CD14-positive monocyte (primary cell): ENCODE results near the gene TPST1. TPM values are rescaled to one million over a fixed set of nuclear protein-coding genes. Genes with fewer than 3 reads are reported as not detected.

Source experiments
- DNase-seq, 3 donors: peaks; one replicate each; pipeline ENCODE4 v3.0.0-alpha.2; 2011 to 2022
- H2AFZ ChIP-seq: 2 replicates; pipeline ENCODE4 v1.6.0; 2012; ENCODE audit warnings: mild to moderate bottlenecking, low read depth, low read length, inconsistent platforms; ENCODE audit not compliant: insufficient read depth, poor library complexity, severe bottlenecking
- H3K27ac ChIP-seq, 2 donors: 1 replicate in 1 of 2; 2 replicates in 1 of 2; pipeline ENCODE4 v1.5.1; 2012 to 2013; ENCODE audit warnings: low read length in 2 of 2, control low read depth in 1 of 2, inconsistent platforms in 1 of 2, low read depth in 1 of 2, mild to moderate bottlenecking in 1 of 2
- H3K27me3 ChIP-seq, 2 donors: one replicate each; pipeline versions ENCODE4 v1.6.0 to v1.6.1; 2011 to 2013; ENCODE audit warnings: low read length in 2 of 2; ENCODE audit not compliant: control insufficient read depth in 2 of 2, insufficient read depth in 2 of 2
- H3K36me3 ChIP-seq, 2 donors: replicated peaks in 1 of 2; 1 replicate in 1 of 2; 2 replicates in 1 of 2; pipeline versions ENCODE4 v1.5.1 to v1.6.1; 2012 to 2013; ENCODE audit warnings: low read length in 2 of 2, control low read depth in 1 of 2, inconsistent platforms in 1 of 2, mild to moderate bottlenecking in 1 of 2; ENCODE audit not compliant: insufficient read depth in 2 of 2, control insufficient read depth in 1 of 2
- H3K4me1 ChIP-seq, 2 donors: 1 replicate in 1 of 2; 2 replicates in 1 of 2; pipeline versions ENCODE4 v1.5.1 to v1.6.1; 2012 to 2013; ENCODE audit warnings: low read length in 2 of 2, control low read depth in 1 of 2, inconsistent platforms in 1 of 2, mild to moderate bottlenecking in 1 of 2, moderate library complexity in 1 of 2; ENCODE audit not compliant: insufficient read depth in 2 of 2, control insufficient read depth in 1 of 2
- H3K4me2 ChIP-seq: replicated peaks from 2 replicates; pipeline ENCODE3; 2012; ENCODE audit warnings: low read length, moderate library complexity, mild to moderate bottlenecking; ENCODE audit not compliant: poor library complexity, severe bottlenecking; ENCODE audit errors: extremely low read depth
- H3K4me3 ChIP-seq, 3 experiments: fragments of 200-600 bp in 1 of 3; sonication (generic) in 1 of 3; replicated peaks in 1 of 3; 1 replicate in 2 of 3; 2 replicates in 1 of 3; pipeline ENCODE4 v1.5.1; 2011 to 2013; ENCODE audit warnings: low read length in 3 of 3, mild to moderate bottlenecking in 3 of 3, control low read depth in 2 of 3, low read depth in 2 of 3, inconsistent platforms in 1 of 3, moderate library complexity in 1 of 3
- H3K79me2 ChIP-seq: 2 replicates; pipeline ENCODE4 v1.6.0; 2012; ENCODE audit warnings: mild to moderate bottlenecking, control low read depth, inconsistent platforms, low read length, moderate library complexity; ENCODE audit not compliant: insufficient read depth
- H3K9ac ChIP-seq: 2 replicates; pipeline ENCODE4 v1.6.0; 2017; ENCODE audit warnings: low read length, mild to moderate bottlenecking; ENCODE audit not compliant: insufficient read depth, poor library complexity, severe bottlenecking
- H3K9me3 ChIP-seq, 2 donors: replicated peaks in 1 of 2; 1 replicate in 1 of 2; 2 replicates in 1 of 2; pipeline versions ENCODE4 v1.5.1 to v1.6.1; 2012 to 2013; ENCODE audit warnings: low read length in 2 of 2, control low read depth in 1 of 2; ENCODE audit not compliant: control insufficient read depth in 1 of 2, insufficient read depth in 1 of 2
- H4K20me1 ChIP-seq: 2 replicates; pipeline ENCODE4 v1.6.0; 2012; ENCODE audit warnings: mild to moderate bottlenecking, low read length, control low read depth, moderate library complexity; ENCODE audit not compliant: insufficient read depth
- H3K27ac Mint-ChIP-seq, 7 donors: one replicate each; pipeline ENCODE4 v1.8.0; 2020; ENCODE audit warnings: mild to moderate bottlenecking in 7 of 7, mixed read lengths in 7 of 7, moderate library complexity in 6 of 7, inconsistent platforms in 2 of 7
- H3K27me3 Mint-ChIP-seq, 3 donors: one replicate each; pipeline ENCODE4 v1.8.0; 2021 to 2022; ENCODE audit warnings: low read depth in 3 of 3, mild to moderate bottlenecking in 3 of 3, mixed read lengths in 3 of 3, moderate library complexity in 3 of 3, inconsistent platforms in 1 of 3
- H3K36me3 Mint-ChIP-seq, 2 donors: one replicate each; pipeline ENCODE4 v1.8.0; 2020; ENCODE audit warnings: mixed read lengths in 2 of 2, inconsistent platforms in 1 of 2, mild to moderate bottlenecking in 1 of 2
- H3K4me1 Mint-ChIP-seq: one replicate; pipeline ENCODE4 v1.8.0; 2020; ENCODE audit warnings: mild to moderate bottlenecking, mixed read lengths
- H3K4me3 Mint-ChIP-seq, 2 donors: one replicate each; pipeline ENCODE4 v1.8.0; 2020; ENCODE audit warnings: mild to moderate bottlenecking in 2 of 2, mixed read lengths in 2 of 2, moderate library complexity in 1 of 2
- H3K9me3 Mint-ChIP-seq, 7 donors: one replicate each; pipeline ENCODE4 v1.8.0; 2020 to 2022; ENCODE audit warnings: mixed read lengths in 7 of 7, mild to moderate bottlenecking in 6 of 7, moderate library complexity in 6 of 7, inconsistent platforms in 2 of 7
- WGBS: methylation state at CpG from one replicate; pipeline ENCODE4 v1.1.5; 2013; ENCODE audit warnings: missing lambda C conversion rate; ENCODE audit not compliant: insufficient coverage; 5-methylcytosine and 5-hydroxymethylcytosine counted together
- intact Hi-C, 2 donors: fragments of 100-400 bp; cut with micrococcal nuclease; formaldehyde crosslinking; loops; one replicate each; pipeline versions ENCODE4 v1.15.0 to v1.15.1; 2023
- polyA plus RNA-seq, 3 donors: library from polyadenylated mRNA; depleted of rRNA in 1 of 3; unstranded in 2 of 3; stranded (reverse) in 1 of 3; fragments of 300-500 nt in 2 of 3; fragments of >200 nt in 1 of 3; fragmentation: Illumina TruSeq in 2 of 3; gene quantifications; 1 replicate in 2 of 3; 2 replicates in 1 of 3; pipeline ENCODE4 v1.2.3, GENCODE V29; 2012 to 2021
- TF ChIP-seq, protein P1 (sequence below): fragments of 200-600 bp; IDR thresholded peaks from one replicate; pipeline ENCODE4 v1.8.0; 2022; ENCODE audit warnings: antibody characterized with exemption, mild to moderate bottlenecking

The TPST1 gene
- polyA plus RNA-seq, 3 donors: 0.54 to 4.8 (median 4.2) TPM

DNA sequence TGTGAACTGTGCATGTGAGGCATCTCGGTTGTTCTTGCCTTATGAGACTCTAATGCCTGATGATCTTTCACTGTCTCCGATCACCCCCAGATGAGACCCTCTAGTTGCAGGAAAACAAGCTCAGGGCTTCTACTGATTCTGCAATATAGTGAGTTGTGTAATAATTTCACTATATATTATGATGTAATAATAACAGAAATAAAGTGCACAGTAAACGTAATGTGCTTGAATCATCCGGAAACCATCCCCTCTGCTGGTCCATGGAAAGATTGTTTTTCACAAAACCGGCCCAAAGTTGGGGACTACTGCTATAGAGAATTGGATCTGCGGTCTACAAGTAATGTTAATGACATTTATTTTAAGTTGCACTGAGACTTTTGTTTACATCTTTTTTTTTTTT is 126.7 kb downstream of the TPST1 start:
- H3K27ac ChIP-seq: no peak overlapping the region
- no peak overlapping the region for H3K4me2 ChIP-seq
- WGBS: no CpG with 5 or more reads among the region's 6 CpGs
- H3K36me3 Mint-ChIP-seq: peaks cover 0 to 1% of the 10 kb centered on the region in 2 donors
- peaks cover 7 to 11% of the 10 kb centered on the region in 2 donors for H3K9me3 ChIP-seq
- TF ChIP-seq, protein P1, sequence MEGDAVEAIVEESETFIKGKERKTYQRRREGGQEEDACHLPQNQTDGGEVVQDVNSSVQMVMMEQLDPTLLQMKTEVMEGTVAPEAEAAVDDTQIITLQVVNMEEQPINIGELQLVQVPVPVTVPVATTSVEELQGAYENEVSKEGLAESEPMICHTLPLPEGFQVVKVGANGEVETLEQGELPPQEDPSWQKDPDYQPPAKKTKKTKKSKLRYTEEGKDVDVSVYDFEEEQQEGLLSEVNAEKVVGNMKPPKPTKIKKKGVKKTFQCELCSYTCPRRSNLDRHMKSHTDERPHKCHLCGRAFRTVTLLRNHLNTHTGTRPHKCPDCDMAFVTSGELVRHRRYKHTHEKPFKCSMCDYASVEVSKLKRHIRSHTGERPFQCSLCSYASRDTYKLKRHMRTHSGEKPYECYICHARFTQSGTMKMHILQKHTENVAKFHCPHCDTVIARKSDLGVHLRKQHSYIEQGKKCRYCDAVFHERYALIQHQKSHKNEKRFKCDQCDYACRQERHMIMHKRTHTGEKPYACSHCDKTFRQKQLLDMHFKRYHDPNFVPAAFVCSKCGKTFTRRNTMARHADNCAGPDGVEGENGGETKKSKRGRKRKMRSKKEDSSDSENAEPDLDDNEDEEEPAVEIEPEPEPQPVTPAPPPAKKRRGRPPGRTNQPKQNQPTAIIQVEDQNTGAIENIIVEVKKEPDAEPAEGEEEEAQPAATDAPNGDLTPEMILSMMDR: no peak
- no peak overlapping the region for H2AFZ ChIP-seq
- peaks cover 10% of the 10 kb centered on the region for H3K4me1 Mint-ChIP-seq
- no peaks in the 10 kb centered on the region for H3K27me3 ChIP-seq
- H3K4me3 Mint-ChIP-seq: no peak overlapping the region
- intact Hi-C loops: no loop called here
- no peaks in the 10 kb centered on the region for H4K20me1 ChIP-seq
- DNase-seq: peak in 1 of 3 donors; percentile 9
- H3K9me3 Mint-ChIP-seq: peaks cover 5 to 20% (median 16%) of the 10 kb centered on the region in 7 donors
- no peaks in the 10 kb centered on the region for H3K36me3 ChIP-seq
- no peak overlapping the region for H3K27ac Mint-ChIP-seq
- peaks cover 0 to 9% of the 10 kb centered on the region in 2 donors for H3K4me1 ChIP-seq
- H3K27me3 Mint-ChIP-seq: peaks cover 0 to 2% (median 2%) of the 10 kb centered on the region in 3 donors
- H3K4me3 ChIP-seq: no peak overlapping the region
- H3K9ac ChIP-seq: no peak overlapping the region
- H3K79me2 ChIP-seq: no peaks in the 10 kb centered on the region

DNA sequence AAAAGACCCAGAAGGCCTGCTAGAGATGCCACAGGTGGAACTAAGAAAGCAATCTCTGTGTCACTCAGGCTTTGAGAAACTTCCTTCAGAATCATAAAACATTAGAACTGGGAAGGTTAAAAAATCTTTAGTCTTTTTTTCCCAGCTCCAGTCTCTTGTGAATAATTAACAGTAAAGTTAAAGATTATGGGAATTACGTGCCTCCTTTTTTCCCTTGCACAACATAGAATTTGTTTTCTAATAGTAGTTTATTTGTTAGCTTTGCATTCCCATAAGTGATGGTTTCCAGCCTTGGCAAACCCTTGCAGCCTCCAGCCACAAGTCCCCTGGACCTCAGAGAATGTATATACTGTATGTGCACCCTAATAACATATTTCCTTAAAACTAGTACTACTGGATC is 128.3 kb downstream of the TPST1 start:
- intact Hi-C loops: no loop called here
- H3K4me1 Mint-ChIP-seq: peaks cover 10% of the 10 kb centered on the region
- peaks cover 0 to 2% (median 0%) of the 10 kb centered on the region in 3 donors for H3K27me3 Mint-ChIP-seq

More for the DNA sequence above, 128.3 kb downstream of the TPST1 start:
- Histone ChIP-seq H3K9me3 (peaks cover 13 to 18% of the 10 kb centered on the region in 2 donors), H4K20me1 (no peaks in the 10 kb centered on the region), H3K4me1 (peaks cover 0 to 9% of the 10 kb centered on the region in 2 donors), H2AFZ (no peak overlapping the region), H3K4me2 (no peak overlapping the region), H3K79me2 (no peaks in the 10 kb centered on the region), H3K9ac (no peak overlapping the region), H3K27ac (no peak overlapping the region), H3K36me3 (no peaks in the 10 kb centered on the region), H3K4me3 (no peak overlapping the region), H3K27me3 (no peaks in the 10 kb centered on the region)
- DNase-seq: no peak
- TF ChIP-seq, protein P1: no peak
- peaks cover 6 to 30% (median 23%) of the 10 kb centered on the region in 7 donors for H3K9me3 Mint-ChIP-seq
- H3K4me3 Mint-ChIP-seq: no peak overlapping the region
- WGBS: no CpG with 5 or more reads among the region's 1 CpG
- H3K27ac Mint-ChIP-seq: no peak overlapping the region
- peaks cover 0 to 1% of the 10 kb centered on the region in 2 donors for H3K36me3 Mint-ChIP-seq
